Measurements from ENCODE around the gene PCAT7. TPM values are rescaled to one million over a fixed set of nuclear protein-coding genes. Genes with fewer than 3 reads are reported as not detected.
"Not testable (repeated sequence)": the region's sequence is repeated elsewhere in the genome, so short reads cannot be mapped to it uniquely, and the experiment has no call there.

The PCAT7 gene
- polyA plus RNA-seq, 1 of the 3 experiments (the other 2 are of a cell fraction): not detected

DNA sequence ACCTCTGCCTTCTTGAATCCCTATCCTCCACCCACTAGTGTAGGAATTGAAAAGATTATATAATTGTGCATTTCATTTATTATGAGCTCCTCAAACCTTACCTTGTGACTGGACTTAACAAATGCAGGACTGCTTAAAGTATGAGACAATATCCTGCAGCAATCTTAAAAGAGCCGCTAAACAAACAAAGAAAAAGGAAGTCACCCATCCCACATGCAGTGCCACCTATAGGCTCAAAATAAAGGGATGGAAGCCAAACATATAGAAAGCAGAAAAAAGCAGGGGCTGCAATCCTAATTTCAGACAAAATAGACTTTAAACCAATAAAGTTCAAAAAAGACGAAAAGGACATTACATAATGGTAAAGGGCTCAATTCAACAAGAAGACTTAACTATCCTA, 8.7 kb downstream of the PCAT7 start:
- H3K27me3 ChIP-seq (ENCODE audit: insufficient read depth): no peaks in the 10 kb centered on the region
- POLR2A ChIA-PET: no interaction called here
- DNase-seq: no peak
- H3K4me3 ChIP-seq (ENCODE audit: low read depth in 2 of 2, low read length in 1 of 2): no peak overlapping the region
- no peaks in the 10 kb centered on the region for H3K79me2 ChIP-seq (ENCODE audit: insufficient read depth)
- no peaks in the 10 kb centered on the region; a peak in 1 of 4 replicates for H3K4me1 ChIP-seq (ENCODE audit: control insufficient read depth in 1 of 2, insufficient read depth in 2 of 2, low read depth in 1 of 2, low read length in 1 of 2)
- WGBS (ENCODE audit: low lambda C conversion rate): 36% methylated on average over 2 of the region's 2 CpGs
- no peaks in the 10 kb centered on the region for H3K9me3 ChIP-seq
- H3K4me2 ChIP-seq: no peak overlapping the region
- no peak overlapping the region for H3K9ac ChIP-seq
- TF ChIP-seq, protein P1, sequence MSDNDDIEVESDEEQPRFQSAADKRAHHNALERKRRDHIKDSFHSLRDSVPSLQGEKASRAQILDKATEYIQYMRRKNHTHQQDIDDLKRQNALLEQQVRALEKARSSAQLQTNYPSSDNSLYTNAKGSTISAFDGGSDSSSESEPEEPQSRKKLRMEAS (IDR thresholded peaks at IDR 0.05; ENCODE audit: low read depth): no peak
- no peaks in the 10 kb centered on the region for H3K36me3 ChIP-seq (replicated peaks in 1 of 2; ENCODE audit: control insufficient read depth in 1 of 2, insufficient read depth in 2 of 2, low read length in 1 of 2)
- no peaks in the 10 kb centered on the region for H4K20me1 ChIP-seq (ENCODE audit: insufficient read depth)
- no peak overlapping the region for H3K27ac ChIP-seq (ENCODE audit: low read depth in 2 of 2, low read length in 1 of 2)
- CTCF ChIA-PET: interaction anchor here (1.2 kb wide), 1 partner anchor 9 kb away, joined by 4 read pairs; the partner anchor contains the start of gene PCAT7
- H3F3A ChIP-seq (replicated peaks; ENCODE audit: insufficient read depth): no peaks in the 10 kb centered on the region
- H3K9me2 ChIP-seq: no peaks in the 10 kb centered on the region
- H2AFZ ChIP-seq (ENCODE audit: low read depth): no peak overlapping the region

DNA sequence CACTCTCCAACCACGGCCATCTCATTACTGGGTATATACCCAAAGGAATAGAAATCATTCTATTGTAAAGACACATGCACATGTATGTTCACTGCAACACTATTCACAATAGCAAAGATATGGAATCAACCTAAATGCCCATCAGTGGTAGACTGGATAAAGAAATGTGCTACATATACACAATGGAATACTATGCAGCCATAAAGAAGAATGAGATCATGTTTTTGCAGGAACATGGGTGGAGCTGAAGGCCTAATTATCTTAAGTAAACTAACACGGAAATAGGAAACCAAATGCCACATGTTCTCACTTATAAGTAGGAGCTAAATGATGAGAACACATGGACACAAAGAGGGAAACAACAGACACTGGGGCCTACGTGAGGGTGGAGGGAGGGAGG, 9.4 kb downstream of the PCAT7 start:
- POLR2A ChIA-PET; H3K27ac ChIP-seq (ENCODE audit: low read depth in 2 of 2, low read length in 1 of 2); H3K79me2 ChIP-seq (ENCODE audit: insufficient read depth): not testable (repeated sequence)

DNA sequence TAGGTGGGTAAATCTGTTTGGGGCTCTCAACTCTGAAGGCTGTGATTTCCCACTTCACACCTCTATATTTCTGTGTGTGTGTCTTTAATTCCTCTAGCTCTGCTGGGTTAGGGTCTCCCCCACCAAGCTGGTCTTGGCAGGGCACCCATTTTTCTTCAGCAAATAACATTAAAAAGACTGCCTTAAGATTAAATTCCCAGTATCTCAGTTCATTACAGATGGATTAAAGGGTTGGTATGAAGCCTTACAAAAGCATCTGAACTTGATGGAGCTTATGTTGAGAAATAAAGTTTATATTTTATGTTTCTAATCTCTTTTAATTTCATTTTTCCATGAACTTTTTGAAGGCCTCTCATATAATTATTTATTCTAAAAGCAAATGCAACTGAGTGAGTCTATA, 11.7 kb downstream of the PCAT7 start:
- Histone ChIP-seq H3K27ac (ENCODE audit: low read depth in 2 of 2, low read length in 1 of 2) (no peak overlapping the region), H3K4me3 (ENCODE audit: low read depth in 2 of 2, low read length in 1 of 2) (no peak overlapping the region), H3K9me3 (no peaks in the 10 kb centered on the region), H2AFZ (ENCODE audit: low read depth) (no peak overlapping the region), H3F3A (replicated peaks; ENCODE audit: insufficient read depth) (no peaks in the 10 kb centered on the region), H3K9ac (no peak overlapping the region), H3K79me2 (ENCODE audit: insufficient read depth) (no peaks in the 10 kb centered on the region), H3K9me2 (no peaks in the 10 kb centered on the region), H4K20me1 (ENCODE audit: insufficient read depth) (no peaks in the 10 kb centered on the region), H3K4me1 (ENCODE audit: control insufficient read depth in 1 of 2, insufficient read depth in 2 of 2, low read depth in 1 of 2, low read length in 1 of 2) (no peaks in the 10 kb centered on the region; a peak in 1 of 4 replicates), H3K36me3 (replicated peaks in 1 of 2; ENCODE audit: control insufficient read depth in 1 of 2, insufficient read depth in 2 of 2, low read length in 1 of 2) (no peaks in the 10 kb centered on the region), H3K27me3 (ENCODE audit: insufficient read depth) (no peaks in the 10 kb centered on the region), H3K4me2 (no peak overlapping the region)
- no peak for DNase-seq
- ChIA-PET CTCF (interaction anchor here (2.3 kb wide), 1 partner anchor 12 kb away, joined by 8 read pairs; the partner anchor contains the start of gene PCAT7), POLR2A (no interaction called here)
- TF ChIP-seq CHD2 (IDR thresholded peaks at IDR 0.05; ENCODE audit: low read length, partially characterized antibody) (no peak), NFIC (IDR thresholded peaks at IDR 0.05; ENCODE audit: borderline replicate concordance) (no peak), POLR2AphosphoS5 (IDR thresholded peaks at IDR 0.05; ENCODE audit: low read depth, low read length) (no peak), EZH2phosphoT487 (IDR thresholded peaks at IDR 0.05; ENCODE audit: borderline replicate concordance, low read depth) (no peak), RAD21 (IDR thresholded peaks at IDR 0.05; ENCODE audit: low read length) (no peak), RCOR1 (IDR thresholded peaks at IDR 0.05; ENCODE audit: low read length) (no peak), SMC3 (IDR thresholded peaks at IDR 0.05; ENCODE audit: low read depth, low read length) (no peak), MXI1 (IDR thresholded peaks at IDR 0.05; ENCODE audit: low read depth, low read length) (no peak), JUND (IDR thresholded peaks at IDR 0.05) (no peak), FOXJ3 (CRISPR knock-in tag; IDR thresholded peaks at IDR 0.05) (no peak), RXRA (IDR thresholded peaks at IDR 0.05; ENCODE audit: borderline replicate concordance, low read depth) (no peak), GATA2 (CRISPR knock-in tag; IDR thresholded peaks at IDR 0.05) (no peak), NRF1 (IDR thresholded peaks at IDR 0.05; ENCODE audit: low read depth, low read length) (no peak), MEF2A (IDR thresholded peaks at IDR 0.05; ENCODE audit: borderline replicate concordance, low read depth) (no peak), TEAD4 (IDR thresholded peaks at IDR 0.05; ENCODE audit: borderline replicate concordance, insufficient read depth) (no peak), FOSL2 (IDR thresholded peaks at IDR 0.05; ENCODE audit: borderline replicate concordance, low read depth) (no peak)
- TF ChIP-seq, protein P2, sequence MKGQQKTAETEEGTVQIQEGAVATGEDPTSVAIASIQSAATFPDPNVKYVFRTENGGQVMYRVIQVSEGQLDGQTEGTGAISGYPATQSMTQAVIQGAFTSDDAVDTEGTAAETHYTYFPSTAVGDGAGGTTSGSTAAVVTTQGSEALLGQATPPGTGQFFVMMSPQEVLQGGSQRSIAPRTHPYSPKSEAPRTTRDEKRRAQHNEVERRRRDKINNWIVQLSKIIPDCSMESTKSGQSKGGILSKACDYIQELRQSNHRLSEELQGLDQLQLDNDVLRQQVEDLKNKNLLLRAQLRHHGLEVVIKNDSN (IDR thresholded peaks at IDR 0.05; ENCODE audit: borderline replicate concordance, low read depth): no peak
- TF ChIP-seq, protein P3, sequence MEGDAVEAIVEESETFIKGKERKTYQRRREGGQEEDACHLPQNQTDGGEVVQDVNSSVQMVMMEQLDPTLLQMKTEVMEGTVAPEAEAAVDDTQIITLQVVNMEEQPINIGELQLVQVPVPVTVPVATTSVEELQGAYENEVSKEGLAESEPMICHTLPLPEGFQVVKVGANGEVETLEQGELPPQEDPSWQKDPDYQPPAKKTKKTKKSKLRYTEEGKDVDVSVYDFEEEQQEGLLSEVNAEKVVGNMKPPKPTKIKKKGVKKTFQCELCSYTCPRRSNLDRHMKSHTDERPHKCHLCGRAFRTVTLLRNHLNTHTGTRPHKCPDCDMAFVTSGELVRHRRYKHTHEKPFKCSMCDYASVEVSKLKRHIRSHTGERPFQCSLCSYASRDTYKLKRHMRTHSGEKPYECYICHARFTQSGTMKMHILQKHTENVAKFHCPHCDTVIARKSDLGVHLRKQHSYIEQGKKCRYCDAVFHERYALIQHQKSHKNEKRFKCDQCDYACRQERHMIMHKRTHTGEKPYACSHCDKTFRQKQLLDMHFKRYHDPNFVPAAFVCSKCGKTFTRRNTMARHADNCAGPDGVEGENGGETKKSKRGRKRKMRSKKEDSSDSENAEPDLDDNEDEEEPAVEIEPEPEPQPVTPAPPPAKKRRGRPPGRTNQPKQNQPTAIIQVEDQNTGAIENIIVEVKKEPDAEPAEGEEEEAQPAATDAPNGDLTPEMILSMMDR (IDR thresholded peaks at IDR 0.05): no peak

More for the DNA sequence above, 9.4 kb downstream of the PCAT7 start:
- DNase-seq; H3K4me1 ChIP-seq (ENCODE audit: control insufficient read depth in 1 of 2, insufficient read depth in 2 of 2, low read depth in 1 of 2, low read length in 1 of 2); H3K4me3 ChIP-seq (ENCODE audit: low read depth in 2 of 2, low read length in 1 of 2); H3K9me3 ChIP-seq; H3F3A ChIP-seq (replicated peaks; ENCODE audit: insufficient read depth); H3K9ac ChIP-seq; H3K9me2 ChIP-seq; H2AFZ ChIP-seq (ENCODE audit: low read depth); H3K4me2 ChIP-seq; CTCF ChIA-PET; H4K20me1 ChIP-seq (ENCODE audit: insufficient read depth); H3K36me3 ChIP-seq (replicated peaks in 1 of 2; ENCODE audit: control insufficient read depth in 1 of 2, insufficient read depth in 2 of 2, low read length in 1 of 2); H3K27me3 ChIP-seq (ENCODE audit: insufficient read depth): not testable (repeated sequence)
- WGBS (ENCODE audit: low lambda C conversion rate): 47% methylated on average over 3 of the region's 3 CpGs
